GM19468 (cell line): ENCODE results near the gene EDEM3.
"Not testable (repeated sequence)": the region's sequence is repeated elsewhere in the genome, so short reads cannot be mapped to it uniquely, and the experiment has no call there.

Experiments used
- ATAC-seq: cut with Tn5 transposase; IDR thresholded peaks from one replicate; pipeline ENCODE4 v1.9.1; 2021; ENCODE audit warnings: mild to moderate bottlenecking, moderate library complexity, moderate number of reproducible peaks; ENCODE audit not compliant: unreplicated experiment; ENCODE audit errors: extremely low read depth

The EDEM3 gene, protein sequence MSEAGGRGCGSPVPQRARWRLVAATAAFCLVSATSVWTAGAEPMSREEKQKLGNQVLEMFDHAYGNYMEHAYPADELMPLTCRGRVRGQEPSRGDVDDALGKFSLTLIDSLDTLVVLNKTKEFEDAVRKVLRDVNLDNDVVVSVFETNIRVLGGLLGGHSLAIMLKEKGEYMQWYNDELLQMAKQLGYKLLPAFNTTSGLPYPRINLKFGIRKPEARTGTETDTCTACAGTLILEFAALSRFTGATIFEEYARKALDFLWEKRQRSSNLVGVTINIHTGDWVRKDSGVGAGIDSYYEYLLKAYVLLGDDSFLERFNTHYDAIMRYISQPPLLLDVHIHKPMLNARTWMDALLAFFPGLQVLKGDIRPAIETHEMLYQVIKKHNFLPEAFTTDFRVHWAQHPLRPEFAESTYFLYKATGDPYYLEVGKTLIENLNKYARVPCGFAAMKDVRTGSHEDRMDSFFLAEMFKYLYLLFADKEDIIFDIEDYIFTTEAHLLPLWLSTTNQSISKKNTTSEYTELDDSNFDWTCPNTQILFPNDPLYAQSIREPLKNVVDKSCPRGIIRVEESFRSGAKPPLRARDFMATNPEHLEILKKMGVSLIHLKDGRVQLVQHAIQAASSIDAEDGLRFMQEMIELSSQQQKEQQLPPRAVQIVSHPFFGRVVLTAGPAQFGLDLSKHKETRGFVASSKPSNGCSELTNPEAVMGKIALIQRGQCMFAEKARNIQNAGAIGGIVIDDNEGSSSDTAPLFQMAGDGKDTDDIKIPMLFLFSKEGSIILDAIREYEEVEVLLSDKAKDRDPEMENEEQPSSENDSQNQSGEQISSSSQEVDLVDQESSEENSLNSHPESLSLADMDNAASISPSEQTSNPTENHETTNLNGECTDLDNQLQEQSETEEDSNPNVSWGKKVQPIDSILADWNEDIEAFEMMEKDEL

GRCh38 chr1:184754476-184755225 lies at the start of gene EDEM3:
Gene EDEM3 (minus strand): TSS chr1:184754858. CDS start chr1:184754646, 212 bp downstream.
- peak; percentile 93 for ATAC-seq

- ATAC-seq: no peak
Observed at GRCh38 chr1:184804220-184804619, 49.6 kb upstream of the EDEM3 start.

GRCh38 chr1:184803180-184803492 lies 48.5 kb upstream of the EDEM3 start:
- ATAC-seq: no peak

DNA sequence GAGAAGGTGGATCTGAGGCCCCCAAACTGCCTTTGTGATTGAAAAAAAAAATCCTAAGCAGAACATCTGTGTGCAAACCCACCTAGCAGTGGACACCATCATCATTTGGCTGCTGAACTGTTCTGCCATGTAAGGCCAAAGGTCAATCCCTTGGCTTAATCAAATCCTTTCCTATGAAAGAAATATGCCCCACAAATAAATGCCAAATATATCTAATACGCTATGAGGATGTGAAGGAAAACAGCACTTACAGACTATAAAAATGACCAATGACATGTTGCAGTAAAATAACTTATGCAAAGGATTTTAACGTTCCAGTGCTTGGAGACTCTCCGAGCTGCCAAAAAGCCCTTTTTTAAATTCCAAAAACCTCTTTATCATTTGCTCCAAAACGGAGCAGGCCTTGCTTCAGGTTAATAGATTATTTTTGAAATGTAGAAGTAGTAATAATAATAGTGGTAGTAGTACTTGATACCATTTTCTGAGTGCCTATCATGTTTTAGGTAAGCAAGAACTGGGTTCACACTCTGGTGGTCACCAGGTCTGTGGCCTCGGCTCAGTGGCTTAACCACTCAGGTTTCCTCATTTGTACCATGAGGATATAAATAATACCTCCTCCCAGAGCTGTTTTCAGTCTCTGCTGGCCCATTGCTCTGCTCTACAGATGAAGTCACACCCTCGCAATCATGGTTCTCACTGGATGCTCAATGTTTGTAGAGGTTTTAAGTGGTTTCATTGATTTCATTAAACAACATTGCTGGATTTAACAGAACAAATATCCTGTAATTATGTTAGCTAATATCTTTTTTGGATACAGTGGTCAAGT lies 47.9 kb upstream of the EDEM3 start:
- no peak for ATAC-seq

GRCh38 chr1:184801503-184801902 lies 46.8 kb upstream of the EDEM3 start:
- no peak for ATAC-seq

DNA sequence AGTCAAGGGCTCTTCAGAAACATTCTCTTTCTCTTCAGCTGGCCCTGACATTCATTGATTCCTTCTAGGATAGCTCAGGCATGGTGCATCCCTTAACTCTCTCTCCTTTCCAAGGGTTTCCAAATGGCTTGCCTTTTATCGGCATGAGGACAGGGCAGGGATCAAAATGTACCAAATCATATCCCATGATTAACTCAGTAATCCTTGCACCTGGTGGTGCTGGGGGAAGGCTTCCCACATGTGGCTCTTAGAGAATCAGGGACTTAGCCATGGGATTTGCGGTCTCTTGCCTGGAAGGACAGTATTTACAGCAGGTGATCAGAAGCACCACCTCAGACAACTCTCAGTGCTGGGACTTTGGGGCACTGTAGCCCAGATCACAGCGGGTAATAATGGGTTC lies 46.2 kb upstream of the EDEM3 start:
- ATAC-seq: no peak

GRCh38 chr1:184793967-184794366 lies 39.3 kb upstream of the EDEM3 start:
- ATAC-seq: no peak

DNA sequence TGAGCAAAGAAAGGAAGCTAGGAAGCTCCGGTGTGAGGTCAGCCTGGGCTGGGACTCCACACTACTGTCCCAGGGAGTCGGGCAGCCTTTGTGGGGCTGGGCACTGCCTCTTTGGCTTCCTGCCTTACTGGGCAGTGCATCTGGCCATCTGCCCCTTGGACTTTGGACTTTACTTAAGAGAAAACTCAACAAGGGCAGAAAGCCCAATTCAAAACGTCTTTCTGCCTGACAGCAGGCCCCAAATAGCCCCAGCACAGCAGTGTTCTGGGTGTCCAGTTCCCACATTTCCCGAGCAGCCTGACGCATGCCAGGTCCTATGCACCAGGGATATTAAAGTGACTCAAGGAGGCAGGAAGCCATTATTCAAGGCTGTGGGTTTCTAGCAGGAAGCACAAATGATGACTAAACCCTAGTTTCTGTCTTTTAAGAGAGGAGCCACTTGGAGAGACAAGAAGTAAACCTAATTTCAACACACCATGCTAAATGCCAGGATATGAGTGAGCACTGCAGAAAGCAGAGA lies 37.9 kb upstream of the EDEM3 start:
- ATAC-seq: no peak

GRCh38 chr1:184791550-184791900 lies 36.9 kb upstream of the EDEM3 start:
- ATAC-seq: no peak

- no peak for ATAC-seq
Observed at GRCh38 chr1:184790642-184791549, 36.2 kb upstream of the EDEM3 start.

DNA sequence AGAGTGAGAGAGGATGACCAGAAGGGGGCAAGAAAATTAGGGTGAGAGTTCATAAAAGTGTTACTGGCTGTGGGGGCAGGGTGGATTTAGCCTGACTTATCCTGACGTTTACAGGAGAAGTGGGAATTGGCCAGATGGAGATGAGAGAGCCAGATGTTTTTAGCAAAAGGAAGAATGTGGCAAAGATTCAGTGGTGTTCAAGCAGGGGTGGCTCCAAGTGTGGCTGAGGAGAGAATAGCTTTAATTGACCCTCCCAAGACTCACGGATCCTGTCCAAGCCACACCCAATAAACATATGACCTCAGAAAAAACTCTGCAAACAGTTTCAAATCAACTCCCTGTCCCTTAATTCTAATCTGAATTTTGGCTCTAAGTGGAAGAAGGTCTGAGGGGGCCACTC lies 35.2 kb upstream of the EDEM3 start:
- no peak for ATAC-seq

GRCh38 chr1:184788970-184789369 lies 34.3 kb upstream of the EDEM3 start:
- ATAC-seq: no peak

- ATAC-seq: no peak
Observed at GRCh38 chr1:184785529-184785928, 30.9 kb upstream of the EDEM3 start.

- ATAC-seq: not testable (repeated sequence)
Observed at GRCh38 chr1:184783723-184784122, 29.1 kb upstream of the EDEM3 start.

GRCh38 chr1:184781941-184782340 lies 27.3 kb upstream of the EDEM3 start:
- no peak for ATAC-seq

DNA sequence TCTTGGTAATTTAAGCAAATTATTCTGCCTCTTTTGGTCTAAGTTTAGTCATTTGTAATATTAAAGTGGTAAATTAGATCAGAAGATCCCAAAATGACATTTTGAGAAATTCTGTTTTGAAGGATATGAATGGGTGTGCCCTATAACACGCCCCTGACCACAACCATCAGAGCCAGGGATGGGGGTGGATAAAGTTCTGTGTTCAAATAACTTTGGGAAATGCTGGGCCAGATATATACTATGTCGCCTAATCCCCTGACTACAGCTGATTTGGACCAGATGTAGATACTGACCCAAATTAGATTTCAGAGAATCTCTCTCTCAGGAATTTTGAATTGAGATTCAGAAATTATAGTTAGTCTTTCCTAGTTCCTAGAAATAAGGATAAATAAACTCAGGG lies 21.2 kb upstream of the EDEM3 start:
- ATAC-seq: no peak

DNA sequence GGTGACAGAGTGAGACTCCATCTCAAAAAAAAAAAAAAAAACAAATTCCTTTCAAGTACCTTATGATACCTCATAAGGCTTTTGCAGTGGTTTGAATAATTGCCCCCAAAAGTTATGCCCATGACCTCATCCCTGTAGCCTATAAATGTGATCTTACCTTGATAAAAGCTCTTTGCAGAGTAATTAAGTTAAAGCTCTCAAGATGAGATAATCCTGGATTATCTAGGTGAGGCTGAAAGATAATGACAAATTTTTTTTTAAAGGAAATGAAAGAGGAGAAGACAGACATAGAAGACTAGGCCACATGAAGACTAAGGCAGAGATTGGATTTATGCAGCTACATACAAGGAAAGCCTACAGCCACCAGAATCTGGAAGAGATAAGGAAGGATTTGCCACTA lies 20.7 kb upstream of the EDEM3 start:
- no peak for ATAC-seq

- no peak for ATAC-seq
Observed at GRCh38 chr1:184773762-184774320, 19.2 kb upstream of the EDEM3 start.
